ENCODE measurements around the gene TMEM203. TPM values are rescaled to one million over a fixed set of nuclear protein-coding genes. Genes with fewer than 3 reads are reported as not detected.
A peak's percentile ranks its signal among the peaks of the same experiment; 100 is the strongest.

TMEM203 gene
- total and polyA plus RNA-seq, 10 of the 15 experiments (the other 5 are each of a cell fraction or from before 2014, with no cell fraction given) = 7.2 to 68.1 (median 33.8) TPM

DNA sequence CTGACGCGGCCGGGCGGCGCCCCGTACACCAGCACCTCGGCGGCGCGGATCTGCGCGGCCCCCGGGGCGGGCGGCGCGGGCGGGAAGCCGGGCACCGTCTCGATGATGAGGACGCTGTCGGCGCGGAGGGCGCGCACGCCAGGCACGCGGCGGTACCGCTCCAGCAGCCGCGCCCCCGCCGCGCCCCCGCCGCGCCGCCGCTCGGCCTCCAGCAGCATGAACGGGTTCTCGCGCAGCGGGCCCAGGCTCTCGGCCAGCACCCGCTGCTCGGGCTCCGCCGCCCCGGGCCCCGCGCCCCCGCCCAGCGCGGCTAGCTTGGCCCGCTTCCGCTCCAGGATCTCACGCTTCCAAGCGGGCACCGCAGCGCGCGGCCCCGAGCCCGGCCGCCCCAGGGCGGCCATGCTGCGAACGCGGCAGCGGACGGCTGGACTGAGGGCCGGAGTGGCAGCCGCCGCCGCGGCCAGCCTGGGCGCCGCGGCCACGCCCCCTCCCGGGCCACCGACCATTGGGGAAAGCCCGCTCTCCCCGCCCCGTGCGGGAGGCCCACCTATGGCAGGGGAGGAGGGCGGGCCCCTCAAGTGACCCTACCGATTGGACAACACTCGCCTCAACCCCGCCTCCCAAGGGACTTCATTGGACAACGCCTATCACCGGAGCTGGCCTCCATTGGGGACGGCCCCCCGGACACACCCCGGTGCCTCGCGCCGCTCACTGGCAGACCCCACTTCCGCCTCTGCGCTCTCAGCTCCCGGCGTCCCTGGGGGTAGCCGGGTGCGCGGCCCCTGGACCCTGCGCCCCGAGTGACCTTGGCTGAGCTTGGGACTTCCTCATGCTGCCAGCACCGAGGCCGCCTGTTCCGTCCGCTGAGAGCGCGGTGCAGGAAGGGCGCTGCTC is 4.9 kb downstream of the TMEM203 start, which contains the start of gene TPRN (continued):
- peak; percentile 60 for TF ChIP-seq IKZF1 (conservative IDR thresholded peaks at IDR 0.05)
- TF ChIP-seq SPI1 (IDR thresholded peaks at IDR 0.05; ENCODE audit: borderline replicate concordance, insufficient read depth, low read depth, low read length) = peak; percentile 60; the same call in 1 of the 2 replicates
- TF ChIP-seq BHLHE40 (IDR thresholded peaks at IDR 0.05; ENCODE audit: borderline replicate concordance in 1 of 2, low read depth in 2 of 2, low read length in 1 of 2) = peak; percentile 19 to 69; a peak in 2 of 4 replicates
- TF ChIP-seq GATAD2B (conservative IDR thresholded peaks at IDR 0.05; ENCODE audit: low read depth) = peak; percentile 74
- TF ChIP-seq ZSCAN29 (IDR thresholded peaks at IDR 0.05) = 0 out of 2 replicates have a peak, but pooled peaks have one; percentile 40
- TF ChIP-seq SUZ12 (IDR thresholded peaks at IDR 0.05; ENCODE audit: unreplicated experiment) = no peak
- TF ChIP-seq ETV6 (conservative IDR thresholded peaks at IDR 0.05 in 1 of 2, IDR thresholded peaks at IDR 0.05 in 1 of 2; ENCODE audit: borderline replicate concordance in 1 of 2, low read depth in 1 of 2) = no peak
- peak; percentile 49; the same call in 1 of the 2 replicates for TF ChIP-seq ZNF217 (IDR thresholded peaks at IDR 0.05)
- TF ChIP-seq, protein P1, sequence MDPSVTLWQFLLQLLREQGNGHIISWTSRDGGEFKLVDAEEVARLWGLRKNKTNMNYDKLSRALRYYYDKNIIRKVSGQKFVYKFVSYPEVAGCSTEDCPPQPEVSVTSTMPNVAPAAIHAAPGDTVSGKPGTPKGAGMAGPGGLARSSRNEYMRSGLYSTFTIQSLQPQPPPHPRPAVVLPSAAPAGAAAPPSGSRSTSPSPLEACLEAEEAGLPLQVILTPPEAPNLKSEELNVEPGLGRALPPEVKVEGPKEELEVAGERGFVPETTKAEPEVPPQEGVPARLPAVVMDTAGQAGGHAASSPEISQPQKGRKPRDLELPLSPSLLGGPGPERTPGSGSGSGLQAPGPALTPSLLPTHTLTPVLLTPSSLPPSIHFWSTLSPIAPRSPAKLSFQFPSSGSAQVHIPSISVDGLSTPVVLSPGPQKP (IDR thresholded peaks at IDR 0.05; ENCODE audit: low read depth, low read length) = no peak
- TF ChIP-seq TCF7 (IDR thresholded peaks at IDR 0.05; ENCODE audit: borderline replicate concordance) = no peak
- peak; percentile 92 for TF ChIP-seq YY1 (IDR thresholded peaks at IDR 0.05; ENCODE audit: low read depth, low read length)
- TF ChIP-seq NR2F1 (conservative IDR thresholded peaks at IDR 0.05) = peak; percentile 88
- TF ChIP-seq CBX5 (IDR thresholded peaks at IDR 0.05; ENCODE audit: low read depth) = no peak
- TF ChIP-seq SIX5 (IDR thresholded peaks at IDR 0.05; ENCODE audit: low read depth, low read length, severe bottlenecking) = no peak
- TF ChIP-seq, protein P2, sequence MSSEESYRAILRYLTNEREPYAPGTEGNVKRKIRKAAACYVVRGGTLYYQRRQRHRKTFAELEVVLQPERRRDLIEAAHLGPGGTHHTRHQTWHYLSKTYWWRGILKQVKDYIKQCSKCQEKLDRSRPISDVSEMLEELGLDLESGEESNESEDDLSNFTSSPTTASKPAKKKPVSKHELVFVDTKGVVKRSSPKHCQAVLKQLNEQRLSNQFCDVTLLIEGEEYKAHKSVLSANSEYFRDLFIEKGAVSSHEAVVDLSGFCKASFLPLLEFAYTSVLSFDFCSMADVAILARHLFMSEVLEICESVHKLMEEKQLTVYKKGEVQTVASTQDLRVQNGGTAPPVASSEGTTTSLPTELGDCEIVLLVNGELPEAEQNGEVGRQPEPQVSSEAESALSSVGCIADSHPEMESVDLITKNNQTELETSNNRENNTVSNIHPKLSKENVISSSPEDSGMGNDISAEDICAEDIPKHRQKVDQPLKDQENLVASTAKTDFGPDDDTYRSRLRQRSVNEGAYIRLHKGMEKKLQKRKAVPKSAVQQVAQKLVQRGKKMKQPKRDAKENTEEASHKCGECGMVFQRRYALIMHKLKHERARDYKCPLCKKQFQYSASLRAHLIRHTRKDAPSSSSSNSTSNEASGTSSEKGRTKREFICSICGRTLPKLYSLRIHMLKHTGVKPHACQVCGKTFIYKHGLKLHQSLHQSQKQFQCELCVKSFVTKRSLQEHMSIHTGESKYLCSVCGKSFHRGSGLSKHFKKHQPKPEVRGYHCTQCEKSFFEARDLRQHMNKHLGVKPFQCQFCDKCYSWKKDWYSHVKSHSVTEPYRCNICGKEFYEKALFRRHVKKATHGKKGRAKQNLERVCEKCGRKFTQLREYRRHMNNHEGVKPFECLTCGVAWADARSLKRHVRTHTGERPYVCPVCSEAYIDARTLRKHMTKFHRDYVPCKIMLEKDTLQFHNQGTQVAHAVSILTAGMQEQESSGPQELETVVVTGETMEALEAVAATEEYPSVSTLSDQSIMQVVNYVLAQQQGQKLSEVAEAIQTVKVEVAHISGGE (CRISPR knock-in tag; IDR thresholded peaks at IDR 0.05) = no peak
- TF ChIP-seq DPF2 (IDR thresholded peaks at IDR 0.05) = peak; percentile 77
- TF ChIP-seq, protein P3, sequence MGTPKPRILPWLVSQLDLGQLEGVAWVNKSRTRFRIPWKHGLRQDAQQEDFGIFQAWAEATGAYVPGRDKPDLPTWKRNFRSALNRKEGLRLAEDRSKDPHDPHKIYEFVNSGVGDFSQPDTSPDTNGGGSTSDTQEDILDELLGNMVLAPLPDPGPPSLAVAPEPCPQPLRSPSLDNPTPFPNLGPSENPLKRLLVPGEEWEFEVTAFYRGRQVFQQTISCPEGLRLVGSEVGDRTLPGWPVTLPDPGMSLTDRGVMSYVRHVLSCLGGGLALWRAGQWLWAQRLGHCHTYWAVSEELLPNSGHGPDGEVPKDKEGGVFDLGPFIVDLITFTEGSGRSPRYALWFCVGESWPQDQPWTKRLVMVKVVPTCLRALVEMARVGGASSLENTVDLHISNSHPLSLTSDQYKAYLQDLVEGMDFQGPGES (IDR thresholded peaks at IDR 0.05) = peak; percentile 95
- peak; percentile 71; the same call in 1 of the 2 replicates for TF ChIP-seq SMARCA5 (IDR thresholded peaks at IDR 0.05)
- TF ChIP-seq MXI1 (IDR thresholded peaks at IDR 0.05; ENCODE audit: low read depth, low read length) = peak; percentile 65
- no peak for TF ChIP-seq IKZF2 (IDR thresholded peaks at IDR 0.05)
- no peak for TF ChIP-seq CHD4 (IDR thresholded peaks at IDR 0.05)
- TF ChIP-seq ZNF207 (IDR thresholded peaks at IDR 0.05; ENCODE audit: borderline replicate concordance) = no peak

All from GM12878 (cell line).